LoVo (cell line): ENCODE results near the gene HGF.
A peak's percentile ranks its signal among the peaks of the same experiment; 100 is the strongest.

Experiments used
- DNase-seq: peaks from one replicate; pipeline ENCODE4 v3.0.0-alpha.2; 2016; ENCODE audit warnings: low spot score

The HGF gene

DNA sequence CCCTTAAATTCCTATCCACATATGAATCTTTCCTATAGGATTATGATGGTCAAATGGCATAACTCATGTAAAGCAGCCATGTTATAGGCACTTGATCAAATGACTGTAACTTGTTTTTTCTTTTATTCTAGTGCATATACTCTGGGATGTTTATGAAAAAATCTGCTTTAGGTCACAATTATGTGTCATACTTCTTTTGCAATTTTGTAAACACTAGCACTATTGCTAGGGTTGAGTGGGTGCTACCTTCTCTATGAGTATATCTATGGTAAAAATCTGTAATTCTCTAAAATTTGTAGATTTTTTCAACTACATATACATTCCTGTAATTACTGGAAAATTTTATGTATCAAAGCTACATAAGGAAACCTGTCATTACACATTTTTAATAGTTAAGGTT, 50.0 kb downstream of the HGF start:
- DNase-seq = no peak

DNA sequence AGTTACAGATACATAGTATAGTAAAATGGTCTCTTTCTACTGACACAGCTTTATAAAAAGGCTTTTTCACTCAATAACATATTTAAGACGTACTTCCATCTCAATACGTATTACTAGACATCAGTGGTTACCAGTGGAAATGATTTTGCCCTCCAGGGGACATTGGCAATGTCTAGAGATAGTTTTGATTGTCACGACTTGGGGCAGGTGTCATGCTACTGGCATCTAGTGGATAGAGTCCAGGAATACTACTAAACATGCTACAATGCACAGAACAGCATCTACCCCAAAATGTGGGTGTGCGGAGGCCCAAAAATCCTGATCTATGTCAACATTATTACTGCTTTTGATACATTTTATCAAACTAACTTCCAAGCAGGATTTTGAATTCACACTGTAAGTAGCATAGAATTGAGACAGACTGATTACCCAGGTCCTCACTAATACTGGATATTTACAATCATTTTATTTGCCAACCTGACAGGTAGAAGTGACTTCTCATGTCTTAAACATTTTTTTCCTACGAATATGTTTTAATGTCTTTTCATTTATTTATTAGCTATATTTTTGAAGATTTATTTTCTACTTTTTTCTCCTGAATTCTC, 53.8 kb downstream of the HGF start:
- peak; percentile 28 for DNase-seq

DNA sequence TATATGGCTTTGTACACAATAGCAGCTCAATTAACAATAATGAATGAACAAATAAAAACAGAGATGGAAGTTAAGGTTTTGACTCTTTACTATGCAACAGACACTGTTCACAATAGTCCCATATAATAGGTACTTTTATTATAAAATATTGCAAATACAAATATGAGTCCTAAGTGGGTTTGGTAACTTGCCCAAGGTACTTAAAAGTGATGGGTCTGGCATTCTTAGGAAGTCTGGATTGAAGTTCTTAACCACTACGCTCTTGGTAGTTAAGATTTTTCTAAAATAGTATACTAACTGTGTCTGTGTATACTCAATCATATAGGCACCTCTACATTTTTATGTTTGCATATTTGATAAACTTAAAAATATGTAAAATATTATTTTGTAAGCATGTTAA, 55.5 kb downstream of the HGF start:
- DNase-seq = no peak

DNA sequence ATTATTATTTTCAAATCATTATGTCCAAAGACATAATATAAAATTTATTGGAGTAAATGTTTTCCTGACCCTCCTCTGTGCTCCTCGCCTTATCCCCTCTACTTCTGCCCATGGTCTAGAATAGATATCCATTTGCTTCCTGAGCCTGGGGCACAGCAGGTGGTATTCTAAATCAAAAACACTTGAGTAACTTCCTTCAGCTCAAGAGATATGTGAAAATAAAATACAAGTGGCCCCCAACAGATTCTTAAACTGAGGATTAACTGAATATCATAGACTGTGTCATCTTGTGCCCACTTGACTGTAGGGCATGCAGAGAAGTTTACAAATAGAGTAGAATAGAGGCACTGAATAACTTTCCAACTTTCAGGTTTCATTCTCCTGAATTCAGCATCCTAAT, 59.1 kb downstream of the HGF start:
- DNase-seq = no peak

DNA sequence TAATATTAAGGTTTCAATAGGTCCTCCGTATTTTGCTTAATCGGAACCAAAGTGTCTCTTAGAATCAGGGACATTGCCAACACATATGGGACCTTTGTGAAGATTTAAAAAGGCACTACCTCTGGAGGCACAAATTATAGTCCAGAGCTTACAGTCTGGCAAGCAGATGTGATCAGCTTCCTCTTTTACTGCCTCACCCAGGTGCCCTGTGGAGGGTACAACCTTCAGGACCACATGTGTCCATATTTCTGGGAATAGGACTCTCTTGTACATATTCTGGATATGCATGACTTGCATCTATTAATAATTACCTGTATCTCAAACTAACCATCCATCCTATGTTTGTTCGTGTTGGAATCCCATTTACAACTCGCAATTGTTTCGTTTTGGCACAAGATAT, 60.0 kb downstream of the HGF start:
- no peak for DNase-seq

DNA sequence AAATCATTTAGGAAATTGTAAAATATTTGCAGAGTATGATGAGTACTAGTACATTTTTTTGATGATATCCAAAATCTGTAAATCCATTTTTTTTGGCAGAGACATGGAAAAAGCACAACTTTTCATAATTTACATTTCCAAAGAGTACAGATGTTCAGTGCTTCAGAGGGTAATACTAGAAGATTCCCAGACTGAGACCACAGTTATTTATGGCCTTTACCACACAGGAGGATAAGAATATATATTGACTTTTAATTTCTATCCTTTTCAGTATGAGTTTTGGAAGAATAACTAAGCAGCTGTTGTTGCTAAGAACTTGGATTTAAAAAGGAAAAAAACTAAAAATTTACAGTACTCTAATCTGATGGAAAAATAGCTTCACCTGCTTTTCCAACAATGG, 61.9 kb downstream of the HGF start:
- no peak for DNase-seq

DNA sequence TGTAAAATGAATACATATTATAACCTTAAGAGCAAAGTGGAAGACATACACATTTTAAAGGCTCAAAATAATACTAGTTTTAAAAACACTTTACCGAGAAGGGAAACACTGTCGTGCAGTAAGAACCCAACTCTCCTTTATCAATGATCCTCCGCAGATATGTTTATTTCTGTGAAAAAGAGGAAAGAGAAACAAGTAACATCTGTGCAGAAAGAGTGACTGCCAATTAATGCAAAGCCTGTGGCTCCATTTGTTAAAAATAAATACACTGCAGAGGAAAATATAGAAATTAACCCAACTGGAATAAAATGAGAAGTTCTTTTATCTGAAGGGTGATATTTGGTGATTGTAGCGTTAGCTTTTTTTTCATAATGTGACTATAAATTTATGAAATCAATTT, 62.7 kb downstream of the HGF start:
- DNase-seq = no peak

DNA sequence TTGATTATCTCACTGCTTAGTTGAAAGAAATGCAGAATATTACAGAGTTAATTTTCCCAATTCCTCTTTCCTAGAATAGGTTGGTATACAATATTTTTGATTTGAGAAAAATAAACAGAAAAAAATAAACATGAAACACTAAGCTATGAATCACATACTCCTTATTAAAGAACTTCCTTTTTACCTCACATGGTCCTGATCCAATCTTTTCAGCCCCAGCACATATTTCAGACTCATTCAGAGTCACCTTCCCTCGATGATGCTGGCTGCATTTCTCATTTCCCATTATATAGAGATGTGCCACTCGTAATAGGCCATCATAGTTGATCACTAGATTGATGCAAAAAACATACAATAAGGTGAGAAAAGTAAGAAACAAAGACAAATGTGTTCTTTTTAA, 64.6 kb downstream of the HGF start:
- DNase-seq = no peak

DNA sequence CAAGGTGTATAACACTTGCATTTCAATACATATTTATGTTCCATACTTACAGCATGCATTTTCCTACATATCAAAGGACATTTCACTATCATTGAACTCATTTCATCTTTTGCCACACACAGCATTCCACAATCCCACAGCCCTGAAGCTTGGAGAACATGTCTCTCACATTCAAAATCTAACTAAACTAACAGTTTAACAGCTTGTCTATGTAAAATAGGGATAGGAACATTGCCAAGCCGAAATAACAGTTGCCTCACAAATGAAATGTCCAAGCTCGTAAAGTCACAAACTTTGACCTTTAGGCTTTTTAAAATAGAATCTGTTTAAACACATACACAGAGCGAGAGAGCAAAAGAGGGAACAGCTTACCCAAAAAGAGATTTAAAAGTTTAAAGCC, 65.3 kb downstream of the HGF start:
- no peak for DNase-seq

DNA sequence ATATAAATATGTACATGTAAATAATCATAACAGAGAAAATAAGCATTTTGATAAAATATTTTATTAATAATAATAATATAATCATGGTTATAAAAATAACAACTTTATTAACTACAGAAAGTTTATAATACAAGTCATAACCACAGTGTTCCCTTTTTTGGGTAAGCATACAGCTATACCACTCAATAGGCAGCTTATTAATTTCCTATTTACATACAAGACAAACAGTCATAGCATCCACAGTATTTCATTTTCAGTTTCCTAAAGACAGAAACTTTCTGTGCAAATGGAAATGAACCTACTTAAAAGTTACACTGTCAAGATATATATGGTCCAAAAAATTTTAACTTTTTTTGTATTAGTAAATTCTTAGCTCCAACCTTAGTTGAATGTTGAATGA, 70.9 kb downstream of the HGF start:
- no peak for DNase-seq

DNA sequence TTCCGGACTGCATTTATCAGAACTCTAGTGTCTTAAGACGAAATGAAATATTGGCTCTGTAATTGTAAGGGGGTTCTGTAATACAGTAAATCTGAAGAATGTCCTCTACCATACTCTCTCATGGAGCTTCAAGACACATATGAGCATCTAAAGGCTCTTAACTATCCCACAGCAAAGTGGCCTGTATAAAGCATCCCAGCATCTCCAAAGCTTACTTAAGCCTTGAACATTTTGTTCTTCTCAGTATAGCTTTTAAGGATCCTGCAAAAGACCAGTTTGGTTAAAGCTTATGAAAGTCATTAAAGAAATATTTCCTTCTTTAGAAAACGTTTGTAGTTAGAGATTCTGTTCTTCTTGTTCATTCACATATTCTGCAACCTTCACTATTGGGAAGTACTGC, 75.1 kb downstream of the HGF start:
- DNase-seq = no peak

DNA sequence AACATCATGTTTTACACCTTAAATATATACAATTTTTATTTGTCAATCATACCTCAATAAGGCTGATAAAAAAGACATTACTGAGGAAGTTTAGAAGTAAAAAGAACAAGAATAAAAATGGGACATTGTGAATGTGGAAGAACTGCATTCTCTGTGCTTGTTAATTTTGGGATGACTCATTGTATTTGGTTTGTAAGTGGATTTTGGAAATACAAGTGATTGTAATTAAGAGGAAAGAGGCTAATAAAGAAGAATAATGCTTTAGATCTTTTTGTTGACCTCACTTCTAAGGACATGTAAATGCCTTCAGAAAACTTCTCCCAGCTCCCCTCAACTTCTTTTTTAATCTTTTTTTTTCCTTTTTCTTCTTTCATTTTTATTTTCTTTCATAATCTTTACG, 76.0 kb downstream of the HGF start:
- DNase-seq = no peak

DNA sequence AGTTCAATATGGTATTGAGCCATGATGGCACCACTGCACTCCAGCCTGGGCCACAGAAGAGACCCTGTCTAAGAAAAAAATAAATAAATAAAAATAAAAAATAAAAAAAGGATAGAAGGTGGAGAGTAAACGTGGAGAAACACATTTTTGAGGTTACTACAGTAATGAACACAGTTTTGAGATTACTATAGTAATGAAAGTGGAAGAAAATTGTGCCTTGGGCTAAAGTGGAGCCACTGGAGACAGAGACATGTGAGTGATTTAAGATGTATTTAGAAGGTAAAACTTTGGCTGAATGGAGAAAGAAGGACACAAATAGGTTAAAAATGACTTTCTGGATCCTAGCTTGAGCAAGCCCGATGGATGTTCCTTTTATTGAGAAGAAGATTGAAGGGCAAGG, 76.8 kb downstream of the HGF start:
- DNase-seq = no peak

DNA sequence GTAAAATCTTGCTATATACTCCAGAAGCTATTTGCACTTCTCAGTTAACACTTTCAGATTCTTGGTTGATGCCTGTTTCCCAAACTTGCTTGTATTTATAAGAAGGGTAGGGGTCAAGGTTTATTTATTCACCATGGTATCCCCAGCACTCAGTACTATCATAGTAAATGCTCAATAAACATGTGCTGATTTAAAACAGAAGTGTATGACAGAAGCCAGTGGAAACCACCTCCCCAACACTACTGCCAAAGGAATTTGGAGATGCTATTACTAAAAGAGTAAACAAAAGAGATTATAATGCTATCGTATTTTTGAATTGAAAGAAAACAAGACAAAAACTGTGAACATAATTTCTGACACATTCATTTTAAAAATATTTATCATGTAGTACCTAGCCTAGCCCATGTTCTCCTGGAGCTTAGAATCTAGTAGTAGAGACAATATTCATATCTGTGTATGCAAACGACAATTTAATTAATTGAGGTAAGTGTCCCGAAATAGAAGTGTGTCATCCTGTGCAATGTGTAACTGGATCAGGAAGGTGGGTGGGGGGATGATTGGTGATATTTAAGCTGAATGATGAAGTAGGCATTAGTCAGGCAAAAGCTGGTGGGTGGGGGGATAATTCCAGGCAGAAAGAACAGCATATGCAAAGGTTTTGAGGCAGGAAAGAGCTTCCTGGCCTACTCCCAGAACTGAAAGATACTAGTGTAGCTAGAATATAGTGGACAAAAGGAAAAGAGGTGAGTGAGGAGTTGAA, 77.5 kb downstream of the HGF start:
- no peak for DNase-seq

DNA sequence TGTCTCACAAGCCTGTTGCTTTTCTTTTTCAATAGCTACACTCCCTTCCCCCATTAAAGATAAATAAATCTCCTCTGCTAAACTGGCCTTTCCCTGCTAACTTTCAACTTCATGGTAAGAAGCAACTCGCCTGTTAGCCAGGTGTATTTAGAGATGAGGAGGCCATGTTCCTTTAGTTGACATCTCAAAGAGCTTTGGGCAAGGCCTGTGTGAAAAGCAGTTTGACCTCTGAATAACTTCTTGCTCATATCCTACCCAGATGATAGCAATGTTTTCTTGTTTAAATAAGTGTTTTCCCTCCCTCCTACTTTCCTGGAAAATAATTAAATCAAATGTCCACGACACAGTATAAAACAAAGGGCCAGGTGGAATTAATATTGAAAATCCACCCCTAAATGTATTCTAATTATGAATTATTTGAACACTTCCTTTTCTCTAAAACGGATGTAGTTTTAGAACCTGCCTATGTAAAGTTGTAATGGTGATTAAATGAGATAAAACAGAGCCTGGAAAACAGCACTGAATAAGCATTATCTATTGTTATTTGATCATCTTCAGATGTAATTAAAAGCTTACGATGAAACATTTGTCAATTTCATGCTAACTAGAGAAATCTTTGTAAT, 78.5 kb downstream of the HGF start:
- no peak for DNase-seq

DNA sequence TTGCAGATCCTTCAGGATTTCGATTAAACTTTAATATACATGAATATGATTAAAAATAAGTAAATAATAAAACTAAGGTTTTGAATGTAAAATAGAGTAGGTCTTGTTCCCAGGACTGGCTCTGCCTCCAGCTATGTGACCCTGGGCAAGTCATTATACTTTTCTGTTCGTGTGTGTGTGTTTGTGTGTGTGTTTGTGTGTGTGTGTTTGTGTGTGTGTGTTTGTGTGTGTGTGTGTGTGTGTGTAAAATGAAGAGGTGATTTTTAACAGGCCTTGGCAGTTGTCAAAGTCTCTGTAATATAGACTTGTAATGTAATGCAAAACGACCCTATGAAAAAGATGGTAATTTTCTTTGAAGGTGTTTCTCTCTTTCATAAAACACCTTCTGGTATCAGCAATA, 79.2 kb downstream of the HGF start:
- DNase-seq = no peak

DNA sequence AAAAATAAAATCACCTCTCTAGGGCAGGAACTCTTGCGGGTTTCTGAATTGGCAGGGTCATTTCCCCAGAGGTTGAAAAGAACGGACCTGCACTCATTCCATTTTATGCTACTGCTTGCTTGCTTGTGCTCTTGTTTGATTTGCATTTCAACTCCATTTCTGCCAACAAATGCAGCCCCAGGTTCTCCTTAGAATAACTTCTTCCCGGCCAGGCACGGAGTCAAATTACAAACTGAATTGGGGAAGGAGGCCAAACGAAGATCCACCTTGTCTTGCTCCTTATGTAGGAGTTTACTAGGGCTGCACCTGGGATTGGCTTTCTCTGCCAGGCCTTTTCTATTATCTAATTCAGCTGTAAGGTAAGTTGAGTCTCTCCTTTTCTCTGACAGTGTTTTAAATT, 79.6 kb downstream of the HGF start:
- DNase-seq = no peak

DNA sequence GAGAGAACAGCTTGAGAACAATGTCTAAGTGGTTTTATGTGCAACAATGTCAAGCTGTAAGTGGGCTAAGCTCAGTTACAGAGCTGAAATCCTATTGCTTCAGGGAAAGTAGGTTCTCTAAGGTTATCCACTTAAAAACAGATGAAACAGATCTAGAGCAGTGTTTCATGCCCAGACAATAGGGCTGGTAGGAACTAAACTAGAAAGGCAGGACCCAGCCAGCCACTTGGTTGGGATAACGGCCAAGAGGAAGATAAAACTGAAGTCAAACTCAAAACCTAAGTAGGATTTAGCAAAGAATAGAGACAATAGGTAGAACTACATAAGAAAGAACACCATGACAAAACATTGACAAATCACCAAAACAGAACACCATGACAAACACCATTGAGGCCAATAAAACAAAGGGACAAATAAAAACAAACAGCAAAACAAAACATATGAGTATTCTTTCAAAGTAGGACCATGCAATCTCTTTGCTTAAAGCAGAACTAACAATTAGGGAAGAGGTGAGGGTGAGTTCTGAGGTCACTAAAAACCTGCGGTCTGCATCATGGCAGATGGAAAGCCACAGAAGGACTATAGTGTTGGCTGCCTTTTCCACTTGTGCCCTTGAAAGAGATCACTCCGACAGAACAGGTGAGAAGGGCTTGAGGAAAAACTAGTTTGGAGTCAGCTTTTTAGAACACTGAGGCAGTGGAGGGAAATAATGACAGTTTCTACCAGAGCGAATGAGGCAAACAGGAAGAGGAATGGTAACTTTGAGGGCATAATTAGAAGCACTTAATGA, 81.0 kb downstream of the HGF start:
- no peak for DNase-seq

DNA sequence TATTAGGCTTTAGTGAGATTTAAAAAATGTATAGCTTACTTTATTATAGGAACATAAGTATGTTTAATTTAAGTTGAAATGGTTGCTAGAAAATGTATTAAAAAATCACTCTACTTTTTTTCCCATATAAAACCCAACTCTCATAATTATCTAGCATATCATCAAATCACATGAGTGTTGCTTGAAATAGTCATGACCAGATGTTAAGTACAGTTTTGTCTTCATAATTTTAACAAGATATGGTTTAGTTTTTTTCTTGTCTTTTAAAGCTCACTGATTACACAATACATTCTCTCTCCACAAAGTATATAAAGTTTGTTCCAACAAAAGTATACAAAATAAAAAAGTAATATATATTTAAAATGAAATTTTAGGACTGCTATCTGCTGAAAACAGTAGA, 82.8 kb downstream of the HGF start:
- DNase-seq = no peak

DNA sequence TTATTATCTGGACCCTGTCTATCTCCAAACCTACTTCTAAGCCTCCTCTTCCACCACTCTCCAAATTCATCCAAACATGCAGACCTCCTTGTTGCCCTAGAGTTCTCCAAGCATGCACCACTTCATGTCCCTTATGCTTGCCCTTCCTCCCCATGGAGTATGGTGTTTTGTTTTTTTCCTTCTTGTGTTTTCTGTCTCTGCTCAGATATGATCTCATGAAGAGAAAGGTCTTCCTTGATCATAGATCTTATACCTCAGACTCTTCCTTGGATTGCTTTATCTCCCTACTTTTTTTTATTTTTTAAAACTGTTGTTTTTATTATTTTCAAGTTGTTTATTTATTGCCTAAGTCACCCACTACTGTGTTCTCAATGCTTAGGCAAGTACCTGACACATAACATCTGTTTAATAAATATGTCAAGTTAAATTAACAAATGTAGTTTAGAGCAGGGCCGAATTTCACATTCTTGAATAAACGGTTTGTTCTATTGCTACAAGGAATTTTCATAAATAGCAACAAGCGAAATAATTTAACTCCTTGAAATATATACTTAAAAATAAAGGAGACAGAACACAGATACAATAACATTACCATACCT, 84.5 kb downstream of the HGF start:
- no peak for DNase-seq

DNA sequence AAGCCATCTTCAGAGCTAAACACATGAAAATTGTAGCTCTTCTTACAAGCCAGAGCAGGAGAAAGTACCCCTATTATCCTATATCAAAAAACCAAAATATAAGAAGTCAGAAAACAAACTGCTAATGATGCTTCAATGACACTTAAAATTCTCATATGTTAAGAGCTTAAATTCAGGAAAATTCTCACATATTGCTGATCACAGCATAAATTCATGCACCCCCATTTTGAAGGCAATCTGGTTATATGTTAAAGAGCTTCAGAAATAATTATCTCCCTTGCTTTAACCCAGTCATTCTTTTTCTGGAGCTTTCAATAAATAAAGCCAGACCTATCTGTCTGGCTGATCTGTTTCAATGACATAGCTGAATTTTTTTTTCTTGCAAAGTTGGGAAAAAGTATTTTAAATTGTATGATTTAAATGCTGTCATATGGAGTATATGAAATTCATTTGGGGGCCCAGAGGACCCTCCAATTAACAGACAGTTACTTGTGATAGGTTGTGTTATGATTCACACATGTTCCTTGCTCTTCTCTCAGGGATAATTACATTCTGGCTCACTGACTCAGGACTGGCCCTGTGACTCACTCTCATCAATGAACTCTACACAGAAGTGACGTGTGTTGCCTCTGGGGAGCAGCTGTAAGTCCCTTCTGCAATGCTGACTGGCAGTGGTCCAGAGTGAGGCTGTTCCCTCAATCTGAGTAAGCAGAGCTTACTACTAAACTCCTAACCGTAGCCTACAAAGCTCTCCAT, 85.2 kb downstream of the HGF start:
- DNase-seq = peak; percentile 90

DNA sequence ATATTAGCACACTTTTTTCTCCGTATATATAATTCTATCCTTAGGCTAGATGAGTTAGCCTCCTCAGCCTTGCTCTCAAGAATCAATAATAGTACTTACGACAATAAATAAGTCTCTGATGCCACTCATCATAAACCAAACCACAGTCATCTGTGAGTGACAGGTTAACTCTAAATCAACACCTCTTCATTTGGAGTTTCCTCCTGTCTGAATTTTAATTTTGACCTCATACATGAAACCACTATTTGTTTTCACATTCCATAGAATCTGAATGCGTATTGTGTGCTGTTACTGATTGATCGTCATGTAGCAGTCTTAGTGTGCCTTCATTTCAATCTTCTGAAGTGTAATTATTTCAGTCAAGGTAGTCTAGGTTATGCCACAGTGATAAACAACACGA, 85.8 kb downstream of the HGF start:
- no peak for DNase-seq
